ENCODE data around the gene L3MBTL4.

Gene L3MBTL4

GRCh38 chr18:6203791-6204190 is 210.9 kb downstream of the L3MBTL4 start:
- no peak for TF ChIP-seq GATA2 (IDR thresholded peaks at IDR 0.05; ENCODE audit: low read depth, low read length)
- no peak for TF ChIP-seq GATA3 (IDR thresholded peaks at IDR 0.05; ENCODE audit: low read depth, low read length)

- TF ChIP-seq GATA2 (IDR thresholded peaks at IDR 0.05; ENCODE audit: low read depth, low read length) (no peak), GATA3 (IDR thresholded peaks at IDR 0.05; ENCODE audit: low read depth, low read length) (no peak)
These were observed 211.8 kb downstream of the L3MBTL4 start for GRCh38 chr18:6202861-6203260.

GRCh38 chr18:6200204-6200774 is 214.4 kb downstream of the L3MBTL4 start:
- TF ChIP-seq GATA3 (IDR thresholded peaks at IDR 0.05; ENCODE audit: low read depth, low read length) (no peak), GATA2 (IDR thresholded peaks at IDR 0.05; ENCODE audit: low read depth, low read length) (no peak)

GRCh38 chr18:6199777-6200176 is 214.9 kb downstream of the L3MBTL4 start:
- TF ChIP-seq GATA3 (IDR thresholded peaks at IDR 0.05; ENCODE audit: low read depth, low read length) = no peak
- no peak for TF ChIP-seq GATA2 (IDR thresholded peaks at IDR 0.05; ENCODE audit: low read depth, low read length)

- no peak for TF ChIP-seq GATA2 (IDR thresholded peaks at IDR 0.05; ENCODE audit: low read depth, low read length)
- TF ChIP-seq GATA3 (IDR thresholded peaks at IDR 0.05; ENCODE audit: low read depth, low read length) = no peak
These were observed 216.1 kb downstream of the L3MBTL4 start for GRCh38 chr18:6198585-6198984.

- TF ChIP-seq GATA3 (IDR thresholded peaks at IDR 0.05; ENCODE audit: low read depth, low read length) (no peak), GATA2 (IDR thresholded peaks at IDR 0.05; ENCODE audit: low read depth, low read length) (no peak)
These were observed 220.1 kb downstream of the L3MBTL4 start for GRCh38 chr18:6194640-6195039.

GRCh38 chr18:6174983-6175745 is 239.5 kb downstream of the L3MBTL4 start:
- TF ChIP-seq GATA2 (IDR thresholded peaks at IDR 0.05; ENCODE audit: low read depth, low read length) = no peak
- TF ChIP-seq GATA3 (IDR thresholded peaks at IDR 0.05; ENCODE audit: low read depth, low read length) = no peak

- TF ChIP-seq GATA2 (IDR thresholded peaks at IDR 0.05; ENCODE audit: low read depth, low read length) = no peak
- no peak for TF ChIP-seq GATA3 (IDR thresholded peaks at IDR 0.05; ENCODE audit: low read depth, low read length)
These were observed 244.1 kb downstream of the L3MBTL4 start for GRCh38 chr18:6170604-6171003.

GRCh38 chr18:6161549-6161948 is 253.2 kb downstream of the L3MBTL4 start:
- TF ChIP-seq GATA2 (IDR thresholded peaks at IDR 0.05; ENCODE audit: low read depth, low read length) (no peak), GATA3 (IDR thresholded peaks at IDR 0.05; ENCODE audit: low read depth, low read length) (no peak)

GRCh38 chr18:6159426-6159825 is 255.3 kb downstream of the L3MBTL4 start:
- TF ChIP-seq GATA2 (IDR thresholded peaks at IDR 0.05; ENCODE audit: low read depth, low read length) (no peak), GATA3 (IDR thresholded peaks at IDR 0.05; ENCODE audit: low read depth, low read length) (no peak)

GRCh38 chr18:6158958-6159357 is 255.8 kb downstream of the L3MBTL4 start:
- TF ChIP-seq GATA3 (IDR thresholded peaks at IDR 0.05; ENCODE audit: low read depth, low read length) = no peak

GRCh38 chr18:6156446-6156845 is 258.3 kb downstream of the L3MBTL4 start:
- TF ChIP-seq GATA2 (IDR thresholded peaks at IDR 0.05; ENCODE audit: low read depth, low read length) = no peak

- TF ChIP-seq GATA3 (IDR thresholded peaks at IDR 0.05; ENCODE audit: low read depth, low read length) (no peak), GATA2 (IDR thresholded peaks at IDR 0.05; ENCODE audit: low read depth, low read length) (no peak)
These were observed 259.0 kb downstream of the L3MBTL4 start for GRCh38 chr18:6155707-6156106.

GRCh38 chr18:6150430-6150829 is 264.3 kb downstream of the L3MBTL4 start:
- TF ChIP-seq GATA3 (IDR thresholded peaks at IDR 0.05; ENCODE audit: low read depth, low read length) (no peak), GATA2 (IDR thresholded peaks at IDR 0.05; ENCODE audit: low read depth, low read length) (no peak)

- no peak for TF ChIP-seq GATA2 (IDR thresholded peaks at IDR 0.05; ENCODE audit: low read depth, low read length)
- no peak for TF ChIP-seq GATA3 (IDR thresholded peaks at IDR 0.05; ENCODE audit: low read depth, low read length)
These were observed 268.4 kb downstream of the L3MBTL4 start for GRCh38 chr18:6146307-6146661.
